ENCODE measurements around the gene PRUNE2.

DNA sequence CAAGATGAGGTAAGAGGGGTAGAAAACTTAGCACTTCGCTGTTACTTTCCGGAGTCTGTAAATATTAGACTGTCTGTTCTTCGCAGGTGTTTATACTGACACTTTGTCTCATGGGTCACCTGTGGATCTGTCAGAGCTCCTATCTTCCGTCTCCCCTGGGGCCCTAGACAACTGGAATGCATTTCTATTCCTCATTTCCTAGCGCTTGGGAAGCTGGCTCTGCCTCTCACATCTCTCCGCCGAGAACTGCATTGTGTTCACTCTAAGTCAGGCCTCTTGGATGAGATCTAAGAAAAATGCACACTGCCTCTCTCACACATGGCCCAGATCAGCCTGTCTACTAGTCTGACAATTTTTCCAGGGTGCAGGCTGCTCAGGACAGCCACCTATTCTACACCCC is 102.2 kb downstream of the PRUNE2 start:
- TF ChIP-seq, protein P1, sequence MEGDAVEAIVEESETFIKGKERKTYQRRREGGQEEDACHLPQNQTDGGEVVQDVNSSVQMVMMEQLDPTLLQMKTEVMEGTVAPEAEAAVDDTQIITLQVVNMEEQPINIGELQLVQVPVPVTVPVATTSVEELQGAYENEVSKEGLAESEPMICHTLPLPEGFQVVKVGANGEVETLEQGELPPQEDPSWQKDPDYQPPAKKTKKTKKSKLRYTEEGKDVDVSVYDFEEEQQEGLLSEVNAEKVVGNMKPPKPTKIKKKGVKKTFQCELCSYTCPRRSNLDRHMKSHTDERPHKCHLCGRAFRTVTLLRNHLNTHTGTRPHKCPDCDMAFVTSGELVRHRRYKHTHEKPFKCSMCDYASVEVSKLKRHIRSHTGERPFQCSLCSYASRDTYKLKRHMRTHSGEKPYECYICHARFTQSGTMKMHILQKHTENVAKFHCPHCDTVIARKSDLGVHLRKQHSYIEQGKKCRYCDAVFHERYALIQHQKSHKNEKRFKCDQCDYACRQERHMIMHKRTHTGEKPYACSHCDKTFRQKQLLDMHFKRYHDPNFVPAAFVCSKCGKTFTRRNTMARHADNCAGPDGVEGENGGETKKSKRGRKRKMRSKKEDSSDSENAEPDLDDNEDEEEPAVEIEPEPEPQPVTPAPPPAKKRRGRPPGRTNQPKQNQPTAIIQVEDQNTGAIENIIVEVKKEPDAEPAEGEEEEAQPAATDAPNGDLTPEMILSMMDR (conservative IDR thresholded peaks at IDR 0.05; ENCODE audit: low read length), result no peak
- no peak for TF ChIP-seq EZH2phosphoT487 (IDR thresholded peaks at IDR 0.05; ENCODE audit: borderline replicate concordance, low read depth, low read length)

Data from OCI-LY7 (cell line).